GM23338 (cell line): Measurements from ENCODE around the gene KIRREL3.

Experiments used
- CREB1 ChIP-seq: fragments of 250-450 bp; sonication (Bioruptor Pico); IDR thresholded peaks from 2 replicates; pipeline ENCODE4 v1.5.0; 2020; ENCODE audit warnings: low read depth, mild to moderate bottlenecking, moderate library complexity
- EZH2 ChIP-seq: fragments of 200-600 bp; sonication (generic); IDR thresholded peaks from one replicate; pipeline ENCODE4 v1.8.0; 2017; ENCODE audit warnings: antibody characterized with exemption, mild to moderate bottlenecking, low read depth; ENCODE audit not compliant: unreplicated experiment
- JUNB ChIP-seq: IDR thresholded peaks from one replicate; pipeline ENCODE4 v1.6.1; 2016; ENCODE audit warnings: antibody characterized with exemption; ENCODE audit not compliant: unreplicated experiment
- POLR2AphosphoS5 ChIP-seq: IDR thresholded peaks from 2 replicates; pipeline ENCODE4 v1.6.1; 2016; ENCODE audit warnings: antibody characterized with exemption, low read depth
- TF ChIP-seq, protein P1 (sequence below), 2 experiments: fragments of 200-600 bp in 1 of 2; sonication (generic) in 1 of 2; conservative IDR thresholded peaks; 2 replicates each; pipeline versions ENCODE4 v1.5.1 to v1.6.1; 2016 to 2017; ENCODE audit warnings: antibody characterized with exemption in 2 of 2, low read depth in 2 of 2, mild to moderate bottlenecking in 2 of 2, moderate library complexity in 1 of 2
- TF ChIP-seq, protein P2 (sequence below): IDR thresholded peaks from 2 replicates; pipeline ENCODE4 v1.6.1; 2016; ENCODE audit warnings: antibody characterized with exemption

DNA sequence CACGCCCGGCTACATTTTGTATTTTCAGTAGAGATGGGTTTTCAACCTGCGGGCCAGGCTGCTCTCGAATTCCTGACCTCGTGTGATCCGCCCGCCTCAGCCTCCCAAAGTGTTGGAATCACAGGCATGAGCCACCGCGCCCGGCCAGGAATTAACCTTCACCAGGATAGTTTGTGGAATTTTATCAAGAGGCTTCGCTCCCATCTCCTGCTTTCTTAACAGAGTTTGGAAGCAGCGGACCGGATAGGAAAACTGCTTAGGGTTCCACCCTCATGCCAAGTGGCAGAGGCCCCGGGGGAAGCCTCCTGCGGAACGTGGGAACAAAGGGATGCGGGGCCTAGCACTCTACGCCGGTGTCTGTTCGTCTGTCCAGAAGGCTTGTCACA, 415.2 kb downstream of the KIRREL3 start:
- TF ChIP-seq, protein P1, sequence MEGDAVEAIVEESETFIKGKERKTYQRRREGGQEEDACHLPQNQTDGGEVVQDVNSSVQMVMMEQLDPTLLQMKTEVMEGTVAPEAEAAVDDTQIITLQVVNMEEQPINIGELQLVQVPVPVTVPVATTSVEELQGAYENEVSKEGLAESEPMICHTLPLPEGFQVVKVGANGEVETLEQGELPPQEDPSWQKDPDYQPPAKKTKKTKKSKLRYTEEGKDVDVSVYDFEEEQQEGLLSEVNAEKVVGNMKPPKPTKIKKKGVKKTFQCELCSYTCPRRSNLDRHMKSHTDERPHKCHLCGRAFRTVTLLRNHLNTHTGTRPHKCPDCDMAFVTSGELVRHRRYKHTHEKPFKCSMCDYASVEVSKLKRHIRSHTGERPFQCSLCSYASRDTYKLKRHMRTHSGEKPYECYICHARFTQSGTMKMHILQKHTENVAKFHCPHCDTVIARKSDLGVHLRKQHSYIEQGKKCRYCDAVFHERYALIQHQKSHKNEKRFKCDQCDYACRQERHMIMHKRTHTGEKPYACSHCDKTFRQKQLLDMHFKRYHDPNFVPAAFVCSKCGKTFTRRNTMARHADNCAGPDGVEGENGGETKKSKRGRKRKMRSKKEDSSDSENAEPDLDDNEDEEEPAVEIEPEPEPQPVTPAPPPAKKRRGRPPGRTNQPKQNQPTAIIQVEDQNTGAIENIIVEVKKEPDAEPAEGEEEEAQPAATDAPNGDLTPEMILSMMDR (conservative IDR thresholded peaks at IDR 0.05; ENCODE audit: low read depth in 2 of 2) = no peak
- TF ChIP-seq EZH2 (no peak), CREB1 (CRISPR knock-in tag) (no peak), POLR2AphosphoS5 (no peak), JUNB (no peak)
- TF ChIP-seq, protein P2, sequence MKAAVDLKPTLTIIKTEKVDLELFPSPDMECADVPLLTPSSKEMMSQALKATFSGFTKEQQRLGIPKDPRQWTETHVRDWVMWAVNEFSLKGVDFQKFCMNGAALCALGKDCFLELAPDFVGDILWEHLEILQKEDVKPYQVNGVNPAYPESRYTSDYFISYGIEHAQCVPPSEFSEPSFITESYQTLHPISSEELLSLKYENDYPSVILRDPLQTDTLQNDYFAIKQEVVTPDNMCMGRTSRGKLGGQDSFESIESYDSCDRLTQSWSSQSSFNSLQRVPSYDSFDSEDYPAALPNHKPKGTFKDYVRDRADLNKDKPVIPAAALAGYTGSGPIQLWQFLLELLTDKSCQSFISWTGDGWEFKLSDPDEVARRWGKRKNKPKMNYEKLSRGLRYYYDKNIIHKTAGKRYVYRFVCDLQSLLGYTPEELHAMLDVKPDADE = no peak
